Aorta (tissue), 5 donors: Measurements from ENCODE around the gene DENND2A. TPM values are rescaled to one million over a fixed set of nuclear protein-coding genes. Genes with fewer than 3 reads are reported as not detected.
A peak's percentile ranks its signal among the peaks of the same experiment; 100 is the strongest.

ENCODE experiments used
- ATAC-seq: fragments of 200-7000 bp; cut with Tn5 transposase; one replicate; pipeline ENCODE4 v1.9.1; 2022; ENCODE audit warnings: moderate library complexity; ENCODE audit not compliant: low FRiP score
- DNase-seq, 2 donors: peaks; one replicate each; pipeline ENCODE4 v3.0.0-alpha.2; 2020
- H3K27ac ChIP-seq, 2 donors: one replicate each; pipeline ENCODE4 v1.5.1; 2013; ENCODE audit warnings: low read length in 2 of 2, mild to moderate bottlenecking in 2 of 2, moderate library complexity in 2 of 2, control low read depth in 1 of 2, inconsistent platforms in 1 of 2, low read depth in 1 of 2
- H3K27me3 ChIP-seq, 2 donors: one replicate each; pipeline ENCODE4 v1.6.1; 2013; ENCODE audit warnings: control low read depth in 1 of 2, low read length in 1 of 2, mild to moderate bottlenecking in 1 of 2, moderate library complexity in 1 of 2; ENCODE audit not compliant: insufficient read depth in 2 of 2, control insufficient read depth in 1 of 2
- H3K36me3 ChIP-seq, 2 donors: one replicate each; pipeline ENCODE4 v1.6.1; 2013; ENCODE audit warnings: control low read depth in 1 of 2, low read length in 1 of 2, mild to moderate bottlenecking in 1 of 2; ENCODE audit not compliant: insufficient read depth in 2 of 2, control insufficient read depth in 1 of 2
- H3K4me1 ChIP-seq, 2 donors: one replicate each; pipeline ENCODE4 v1.6.1; 2013; ENCODE audit warnings: low read length in 2 of 2, control low read depth in 1 of 2, mild to moderate bottlenecking in 1 of 2, moderate library complexity in 1 of 2; ENCODE audit not compliant: insufficient read depth in 2 of 2, control insufficient read depth in 1 of 2
- H3K4me3 ChIP-seq, 2 donors: one replicate each; pipeline ENCODE4 v1.5.1; 2013; ENCODE audit warnings: low read length in 2 of 2, control low read depth in 1 of 2, mild to moderate bottlenecking in 1 of 2
- H3K9me3 ChIP-seq: one replicate; pipeline ENCODE4 v1.6.1; 2013; ENCODE audit warnings: mild to moderate bottlenecking, low read length; ENCODE audit not compliant: control insufficient read depth
- WGBS, 2 donors: extraction: QIAGEN DNeasy Blood & Tissue Kit; methylation state at CpG; one replicate each; pipeline ENCODE4 v1.1.7; 2013; 5-methylcytosine and 5-hydroxymethylcytosine counted together
- intact Hi-C, 2 donors: fragments of 100-400 bp; cut with DNase I; formaldehyde crosslinking; loops; one replicate each; pipeline versions ENCODE4 v1.14.2 to v1.15.0; 2022
- polyA plus RNA-seq, 2 donors: library from polyadenylated mRNA; stranded (reverse); fragments of 200-250 nt; gene quantifications; one replicate each; pipeline ENCODE4 v1.2.3, GENCODE V29; 2013
- total RNA-seq, 2 donors: library from RNA; stranded (reverse); fragmentation: NEBNext Ultra II Directional; extraction: Animal tissue kit (Norgen Biotek cat#: 25700); gene quantifications; one replicate each; pipeline ENCODE4 v1.2.1, GENCODE V29; 2021
- donor health status: healthy with polysubstance abuse.
- donor health status: Bipolar disorder and iron deficiency.
- donor health status: DM: no; HTN: no; CAD: no.
- donor health status: DM: no; HTN: no; CAD: no.
- donor health status: DM: yes; HTN: yes; CAD: no.

Gene DENND2A
- total and polyA plus RNA-seq, 4 donors, result 1.4 to 19.2 (median 3.8) TPM

DNA sequence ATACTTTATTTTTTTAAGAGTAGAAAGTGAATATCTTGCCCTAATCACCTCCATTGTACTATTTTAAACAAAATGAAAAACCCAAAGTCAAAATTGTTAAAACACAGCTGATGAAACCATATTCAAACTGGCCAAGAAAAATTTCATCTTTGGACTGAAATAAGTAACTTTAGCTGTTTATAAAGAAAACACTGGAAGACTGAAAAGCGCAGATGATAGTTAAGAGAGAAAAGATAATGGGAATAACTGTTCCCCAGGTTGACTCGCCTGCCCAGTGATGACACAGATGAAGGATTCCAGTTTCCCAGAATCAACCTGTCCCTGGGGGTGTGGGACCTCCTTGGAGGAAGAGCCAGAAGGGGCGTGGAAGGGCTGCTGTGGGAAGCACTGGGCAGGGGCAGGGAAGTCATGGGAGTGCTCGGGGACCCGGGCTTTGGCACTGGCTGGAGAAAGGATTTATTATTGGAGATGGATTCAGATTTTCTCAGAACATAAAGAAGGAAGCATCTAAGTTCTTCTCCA is 43.1 kb downstream of the DENND2A start:
- intact Hi-C loops, result no loop called here
- no peaks in the 10 kb centered on the region for H3K36me3 ChIP-seq
- no peak overlapping the region for H3K4me3 ChIP-seq
- H3K9me3 ChIP-seq, result no peaks in the 10 kb centered on the region
- H3K27ac ChIP-seq, result no peak overlapping the region
- ATAC-seq (peak; percentile 13), DNase-seq (no peak)
- H3K27me3 ChIP-seq, result no peaks in the 10 kb centered on the region
- WGBS, 2 donors, result 3 to 8% methylated on average over 5 of the region's 5 CpGs
- H3K4me1 ChIP-seq, result no peaks in the 10 kb centered on the region

DNA sequence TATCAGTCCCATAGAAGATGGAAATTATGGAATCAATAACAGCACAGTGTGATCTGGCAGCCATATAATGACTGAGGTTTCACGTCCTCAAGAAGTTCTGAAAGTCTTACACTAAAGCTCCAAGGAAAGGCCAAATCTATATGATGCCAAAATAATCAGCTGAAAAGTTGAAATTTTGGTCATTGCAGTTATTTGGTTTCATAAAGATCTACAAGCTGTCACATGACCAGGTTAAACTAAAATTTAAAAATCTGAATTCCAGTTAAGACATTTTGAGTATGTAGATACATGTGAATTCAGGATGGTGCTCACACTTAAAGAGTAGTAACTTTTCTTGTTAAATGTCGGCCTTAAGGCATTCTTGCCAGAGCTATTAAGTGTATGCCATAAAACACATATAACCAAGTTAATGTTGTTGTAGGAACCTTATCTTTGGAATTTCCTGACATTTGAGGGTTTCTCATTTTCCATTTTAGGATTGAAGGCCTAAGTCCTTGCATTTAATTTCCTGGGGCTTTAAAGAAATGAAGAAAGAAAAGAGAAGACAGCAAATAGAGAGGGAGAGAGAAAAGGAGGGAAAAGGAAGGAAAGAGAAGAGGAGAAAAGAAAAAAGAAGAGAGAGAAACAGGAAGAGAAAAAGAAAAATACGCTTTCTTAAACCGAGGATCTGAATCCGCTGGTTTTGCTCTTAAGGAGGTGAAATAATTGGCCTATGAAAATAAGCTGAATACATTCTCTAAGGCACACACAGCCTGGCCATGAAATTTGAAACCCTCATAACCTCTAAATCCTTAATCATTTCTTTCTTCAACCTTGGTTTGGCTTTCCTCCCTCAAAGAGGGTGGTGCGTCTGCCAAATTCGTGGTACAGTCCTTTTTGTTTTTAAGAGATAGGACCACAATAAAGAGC is 43.8 kb downstream of the DENND2A start:
- H3K4me3 ChIP-seq, result no peak overlapping the region
- no peaks in the 10 kb centered on the region for H3K4me1 ChIP-seq
- WGBS, 2 donors, result 12% methylated on average over 7 of the region's 7 CpGs
- DNase-seq (no peak), ATAC-seq (peak; percentile 44)
- intact Hi-C loops, result no loop called here
- H3K27ac ChIP-seq, result no peak overlapping the region
- no peaks in the 10 kb centered on the region for H3K27me3 ChIP-seq
- H3K9me3 ChIP-seq, result no peaks in the 10 kb centered on the region
- no peaks in the 10 kb centered on the region for H3K36me3 ChIP-seq

DNA sequence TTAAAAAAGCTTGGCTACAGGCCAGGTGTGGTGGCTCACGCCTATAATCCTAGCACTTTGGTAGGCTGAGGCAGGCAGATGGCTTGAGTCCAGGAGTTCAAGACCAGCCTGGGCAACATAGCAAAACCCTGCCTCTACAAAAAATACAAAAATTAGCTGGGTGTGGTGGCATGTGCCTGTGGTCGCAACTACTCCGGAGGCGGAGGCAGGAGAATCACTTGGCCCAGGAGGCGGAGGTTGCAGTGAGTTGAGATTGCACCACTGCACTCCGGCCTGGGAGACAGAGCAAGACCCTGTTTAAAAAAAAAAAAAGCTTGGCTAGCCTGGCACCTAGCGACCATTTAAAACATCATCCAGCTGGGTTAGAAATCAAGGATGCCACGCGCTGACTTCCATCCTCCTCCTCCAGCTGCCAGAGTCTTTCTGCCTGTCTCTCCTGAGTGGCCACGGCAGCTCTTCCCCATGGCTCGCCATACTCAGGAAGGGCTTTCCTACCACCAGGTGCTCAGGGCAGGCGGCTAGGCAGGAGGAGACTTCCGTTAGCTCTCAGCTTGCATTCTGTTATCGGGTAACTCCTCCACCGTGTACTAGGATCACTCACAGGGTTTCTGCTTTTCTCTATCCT is 45.0 kb downstream of the DENND2A start:
- ATAC-seq (no peak), DNase-seq (no peak)
- H3K27me3 ChIP-seq, result no peaks in the 10 kb centered on the region
- no peak overlapping the region for H3K27ac ChIP-seq
- no peaks in the 10 kb centered on the region for H3K36me3 ChIP-seq
- intact Hi-C loops, result no loop called here
- no peaks in the 10 kb centered on the region for H3K9me3 ChIP-seq
- WGBS, 2 donors, result 79 to 83% methylated on average over 15 of the region's 15 CpGs
- no peak overlapping the region for H3K4me3 ChIP-seq
- H3K4me1 ChIP-seq, result no peaks in the 10 kb centered on the region

DNA sequence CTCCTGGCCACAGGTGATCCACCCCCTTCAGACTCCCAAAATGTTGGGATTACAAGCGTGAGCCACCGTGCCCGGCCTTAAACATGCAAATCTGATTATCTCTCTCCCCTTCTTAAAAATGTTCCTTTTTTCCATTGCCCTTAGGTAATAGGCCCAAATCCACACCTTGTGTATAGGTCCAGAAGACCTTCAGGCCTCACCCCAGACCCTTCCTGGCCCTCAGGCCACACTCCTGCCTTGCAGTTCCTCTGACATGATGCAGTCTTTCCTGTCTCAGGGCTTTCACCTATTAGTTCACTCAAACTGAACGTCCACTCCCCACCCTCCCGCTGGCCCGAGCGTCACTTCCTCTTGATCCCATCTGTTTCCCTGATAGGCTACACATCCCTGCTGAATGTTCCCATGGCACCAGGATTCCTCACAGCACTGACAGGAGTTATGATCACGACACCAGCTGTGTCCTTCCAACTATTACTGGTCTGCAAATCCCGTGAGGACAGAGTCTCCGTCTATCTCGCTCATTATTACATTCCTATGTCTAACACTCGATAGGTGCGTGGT is 46.4 kb downstream of the DENND2A start:
- ATAC-seq (no peak), DNase-seq (no peak)
- no peaks in the 10 kb centered on the region for H3K9me3 ChIP-seq
- no peak overlapping the region for H3K4me3 ChIP-seq
- no peak overlapping the region for H3K27ac ChIP-seq
- no peaks in the 10 kb centered on the region for H3K4me1 ChIP-seq
- H3K36me3 ChIP-seq, result no peaks in the 10 kb centered on the region
- intact Hi-C loops, result no loop called here
- no peaks in the 10 kb centered on the region for H3K27me3 ChIP-seq
- WGBS, 2 donors, result 92 to 96% methylated on average over 13 of the region's 13 CpGs

DNA sequence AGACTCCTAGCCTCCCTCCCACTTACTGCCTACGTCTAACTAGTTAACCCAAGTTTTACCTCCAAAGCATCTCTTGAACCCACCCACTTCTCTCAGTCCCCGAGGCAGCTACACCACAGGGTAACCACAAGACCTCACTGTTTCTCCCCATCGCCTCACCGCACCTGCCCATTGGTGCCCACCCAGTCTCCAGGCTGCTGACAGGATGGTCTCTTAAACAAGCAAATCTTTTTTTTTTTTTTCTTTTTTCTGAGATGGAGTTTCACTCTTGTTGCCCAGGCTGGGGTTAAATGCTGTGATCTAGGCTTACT is 47.0 kb downstream of the DENND2A start:
- intact Hi-C loops, result no loop called here
- Histone ChIP-seq H3K27me3 (no peaks in the 10 kb centered on the region), H3K4me1 (no peaks in the 10 kb centered on the region), H3K36me3 (no peaks in the 10 kb centered on the region), H3K4me3 (no peak overlapping the region), H3K27ac (no peak overlapping the region), H3K9me3 (no peaks in the 10 kb centered on the region)
- no peak for DNase-seq
- 93 to 94% methylated on average over 4 of the region's 4 CpGs for WGBS, 2 donors
- no peak for ATAC-seq

DNA sequence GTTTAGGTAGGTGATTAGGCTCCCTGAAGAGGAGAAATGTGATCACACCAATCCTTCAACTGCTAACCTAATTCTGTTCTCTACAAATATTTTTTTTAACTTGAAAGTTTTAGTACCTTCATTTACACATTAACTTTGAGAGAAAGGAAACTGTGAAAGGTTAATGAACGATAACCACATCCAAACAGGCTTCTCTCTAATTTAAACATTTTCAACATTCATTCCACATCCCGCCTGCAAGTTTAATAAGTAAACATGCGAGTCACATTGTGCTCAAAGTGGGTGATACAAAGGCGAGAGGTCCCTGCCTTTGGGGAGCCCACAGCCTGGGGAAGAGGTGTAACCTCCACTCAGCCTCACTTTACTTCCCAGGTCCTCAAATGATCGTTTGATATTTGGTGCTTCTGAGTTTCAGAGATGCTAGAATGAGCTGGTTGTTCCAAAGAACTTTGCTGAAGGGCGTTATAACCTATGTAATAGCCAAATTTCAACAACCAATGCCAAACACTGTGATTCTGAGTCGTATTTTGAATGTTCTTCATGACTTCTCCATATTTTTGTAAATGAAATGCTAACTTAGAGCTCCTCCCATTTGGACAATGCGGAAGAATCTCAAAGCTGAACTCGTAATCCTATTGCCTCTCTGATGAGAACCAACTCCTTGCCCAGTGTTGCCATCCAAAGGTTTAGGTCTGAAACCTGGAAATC is 47.5 kb downstream of the DENND2A start:
- H3K4me3 ChIP-seq, result no peak overlapping the region
- ATAC-seq (no peak), DNase-seq (no peak)
- no peaks in the 10 kb centered on the region for H3K27me3 ChIP-seq
- no peaks in the 10 kb centered on the region for H3K4me1 ChIP-seq
- no peaks in the 10 kb centered on the region for H3K36me3 ChIP-seq
- no peak overlapping the region for H3K27ac ChIP-seq
- 92 to 95% methylated on average over 9 of the region's 9 CpGs for WGBS, 2 donors
- no peaks in the 10 kb centered on the region for H3K9me3 ChIP-seq
- intact Hi-C loops, result no loop called here

DNA sequence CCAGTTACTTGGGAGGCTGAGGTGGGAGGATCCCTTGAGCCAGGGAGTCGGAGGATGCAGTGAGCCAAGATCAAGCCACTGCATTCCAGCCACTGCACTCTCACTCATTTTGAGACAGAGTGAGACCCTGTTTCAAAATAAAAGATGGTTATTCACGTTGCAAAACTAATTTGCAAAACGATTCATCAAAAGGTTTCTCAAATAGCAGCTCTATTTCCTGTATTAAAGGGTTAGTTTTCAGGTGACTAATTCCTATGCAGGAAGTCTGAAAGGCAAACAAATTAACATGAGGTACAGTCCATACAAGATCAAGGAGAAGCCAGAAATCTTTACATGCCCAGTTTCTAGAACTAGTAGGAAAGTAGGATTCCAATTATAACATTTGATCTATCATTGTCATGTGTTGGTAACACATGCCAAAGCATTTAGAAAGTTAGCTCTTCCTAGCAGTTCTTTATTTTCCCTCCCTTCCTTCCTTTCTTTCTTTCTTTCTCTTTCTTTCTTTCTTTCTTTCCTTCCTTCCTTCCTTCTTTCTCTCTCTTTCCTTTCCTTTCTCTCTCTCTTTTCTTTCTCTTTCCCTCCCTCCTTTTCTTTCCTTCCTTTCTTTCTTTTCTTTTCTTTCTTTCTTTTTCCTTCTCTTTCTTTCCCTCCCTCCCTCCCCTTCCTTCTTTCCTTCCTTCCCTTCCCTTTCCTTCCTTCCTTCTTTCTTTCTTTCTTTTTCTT is 49.3 kb downstream of the DENND2A start:
- H3K36me3 ChIP-seq, result no peaks in the 10 kb centered on the region
- 71 to 72% methylated on average over 3 of the region's 3 CpGs for WGBS, 2 donors
- no peaks in the 10 kb centered on the region for H3K9me3 ChIP-seq
- ATAC-seq, result no peak
- no peak overlapping the region for H3K4me3 ChIP-seq
- no peak for DNase-seq
- H3K27ac ChIP-seq, result no peak overlapping the region
- H3K4me1 ChIP-seq, result no peaks in the 10 kb centered on the region
- no peaks in the 10 kb centered on the region for H3K27me3 ChIP-seq
- intact Hi-C loops, result no loop called here

DNA sequence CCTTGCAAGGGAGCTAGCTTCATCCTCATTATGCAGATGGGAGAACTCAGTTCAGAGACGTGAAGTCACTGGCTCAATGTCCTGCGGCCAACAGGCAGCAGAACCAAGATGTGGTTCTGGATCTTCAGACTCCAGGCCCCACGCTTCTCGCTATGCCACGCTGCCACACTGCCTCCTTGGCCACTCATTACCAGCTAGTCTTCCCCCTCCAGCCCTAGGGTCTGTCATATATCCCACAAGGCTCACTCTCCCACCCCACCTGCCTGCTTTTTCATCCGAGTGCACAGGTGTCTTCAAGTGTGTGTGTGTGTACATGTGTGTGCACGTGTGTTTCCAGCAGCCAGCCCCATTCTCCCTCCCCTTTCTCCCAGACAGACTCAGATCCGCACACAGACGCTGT is 53.4 kb downstream of the DENND2A start:
- intact Hi-C loops, result no loop called here
- no peaks in the 10 kb centered on the region for H3K4me1 ChIP-seq
- H3K4me3 ChIP-seq, result no peak overlapping the region
- WGBS, 2 donors, result 93 to 97% methylated on average over 9 of the region's 9 CpGs
- H3K27ac ChIP-seq, result no peak overlapping the region
- H3K27me3 ChIP-seq, result no peaks in the 10 kb centered on the region
- no peak for ATAC-seq
- H3K9me3 ChIP-seq, result no peaks in the 10 kb centered on the region
- DNase-seq, result no peak
- H3K36me3 ChIP-seq, result no peaks in the 10 kb centered on the region
